ENCODE results near the gene RAD51B.
A peak's percentile ranks its signal among the peaks of the same experiment; 100 is the strongest.

Gene RAD51B

GRCh38 chr14:68669603-68670358 is 850.2 kb downstream of the RAD51B start:
- H3K4me3 ChIP-seq (replicated peaks in 1 of 2; ENCODE audit: low read depth in 2 of 2, low read length in 2 of 2): no peak overlapping the region
- TF ChIP-seq, protein P1, sequence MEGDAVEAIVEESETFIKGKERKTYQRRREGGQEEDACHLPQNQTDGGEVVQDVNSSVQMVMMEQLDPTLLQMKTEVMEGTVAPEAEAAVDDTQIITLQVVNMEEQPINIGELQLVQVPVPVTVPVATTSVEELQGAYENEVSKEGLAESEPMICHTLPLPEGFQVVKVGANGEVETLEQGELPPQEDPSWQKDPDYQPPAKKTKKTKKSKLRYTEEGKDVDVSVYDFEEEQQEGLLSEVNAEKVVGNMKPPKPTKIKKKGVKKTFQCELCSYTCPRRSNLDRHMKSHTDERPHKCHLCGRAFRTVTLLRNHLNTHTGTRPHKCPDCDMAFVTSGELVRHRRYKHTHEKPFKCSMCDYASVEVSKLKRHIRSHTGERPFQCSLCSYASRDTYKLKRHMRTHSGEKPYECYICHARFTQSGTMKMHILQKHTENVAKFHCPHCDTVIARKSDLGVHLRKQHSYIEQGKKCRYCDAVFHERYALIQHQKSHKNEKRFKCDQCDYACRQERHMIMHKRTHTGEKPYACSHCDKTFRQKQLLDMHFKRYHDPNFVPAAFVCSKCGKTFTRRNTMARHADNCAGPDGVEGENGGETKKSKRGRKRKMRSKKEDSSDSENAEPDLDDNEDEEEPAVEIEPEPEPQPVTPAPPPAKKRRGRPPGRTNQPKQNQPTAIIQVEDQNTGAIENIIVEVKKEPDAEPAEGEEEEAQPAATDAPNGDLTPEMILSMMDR (IDR thresholded peaks at IDR 0.05; ENCODE audit: low read depth, low read length): no peak
- no peak for DNase-seq (ENCODE audit: low read depth in 2 of 2)

- TF ChIP-seq, protein P1 (IDR thresholded peaks at IDR 0.05; ENCODE audit: low read depth, low read length): no peak
- DNase-seq (ENCODE audit: low read depth in 2 of 2): no peak
- no peak overlapping the region for H3K4me3 ChIP-seq (replicated peaks in 1 of 2; ENCODE audit: low read depth in 2 of 2, low read length in 2 of 2)
Observed at GRCh38 chr14:68670359-68670715, 850.8 kb downstream of the RAD51B start.

DNA sequence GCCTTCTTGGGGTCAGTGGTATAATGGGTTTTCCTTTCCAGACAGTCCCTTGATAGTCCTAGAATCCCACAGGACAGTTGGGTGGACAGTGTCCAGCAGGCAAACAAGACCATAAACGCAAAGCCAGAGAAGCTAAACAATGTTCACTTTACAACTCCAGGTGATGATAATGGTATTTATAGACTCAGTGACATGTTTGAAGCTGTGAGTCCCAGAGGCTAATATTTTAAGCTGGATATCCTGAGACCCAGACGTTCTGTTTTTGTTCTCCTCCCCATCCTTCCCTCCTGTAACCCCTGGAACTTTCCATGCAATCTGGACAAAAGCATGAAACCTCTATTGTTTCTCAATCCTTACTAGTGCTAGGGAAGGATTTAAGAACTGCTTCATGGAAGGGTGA is 852.3 kb downstream of the RAD51B start:
- TF ChIP-seq, protein P1 (IDR thresholded peaks at IDR 0.05; ENCODE audit: low read depth, low read length): no peak
- no peak overlapping the region for H3K4me3 ChIP-seq (replicated peaks in 1 of 2; ENCODE audit: low read depth in 2 of 2, low read length in 2 of 2)
- DNase-seq (ENCODE audit: low read depth in 2 of 2): no peak

GRCh38 chr14:68672609-68673285 is 853.2 kb downstream of the RAD51B start:
- no peak overlapping the region for H3K4me3 ChIP-seq (replicated peaks in 1 of 2; ENCODE audit: low read depth in 2 of 2, low read length in 2 of 2)
- TF ChIP-seq, protein P1 (IDR thresholded peaks at IDR 0.05; ENCODE audit: low read depth, low read length): no peak
- DNase-seq (ENCODE audit: low read depth in 2 of 2): peak in 1 of 2 donors; percentile 43

DNA sequence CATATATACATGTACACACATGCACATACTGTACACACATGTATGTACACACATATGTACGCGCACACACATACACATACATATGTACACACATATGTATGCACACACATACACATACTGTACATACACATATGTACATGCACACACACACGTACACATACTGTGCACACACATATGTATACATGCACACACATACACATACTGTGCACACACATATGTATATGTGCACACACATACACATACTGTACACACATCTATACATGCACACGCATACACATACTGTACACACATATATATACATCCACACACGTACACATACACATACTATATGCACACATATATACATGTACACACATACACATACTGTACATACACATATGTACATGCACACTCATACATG is 853.9 kb downstream of the RAD51B start:
- H3K4me3 ChIP-seq (replicated peaks in 1 of 2; ENCODE audit: low read depth in 2 of 2, low read length in 2 of 2): no peak overlapping the region
- no peak for DNase-seq (ENCODE audit: low read depth in 2 of 2)
- TF ChIP-seq, protein P1 (IDR thresholded peaks at IDR 0.05; ENCODE audit: low read depth, low read length): no peak

- no peak overlapping the region for H3K4me3 ChIP-seq (replicated peaks in 1 of 2; ENCODE audit: low read depth in 2 of 2, low read length in 2 of 2)
- TF ChIP-seq, protein P1 (IDR thresholded peaks at IDR 0.05; ENCODE audit: low read depth, low read length): no peak
- no peak for DNase-seq (ENCODE audit: low read depth in 2 of 2)
Observed at GRCh38 chr14:68674538-68675232, 855.1 kb downstream of the RAD51B start.

Data from cardiac fibroblast (primary cell).